Pons (tissue), 1 donor: ENCODE results near the gene BPHL.
"Not testable (repeated sequence)": the region's sequence is repeated elsewhere in the genome, so short reads cannot be mapped to it uniquely, and the experiment has no call there.

Experiments used
- DNase-seq: peaks from one replicate; pipeline ENCODE4 v3.0.0-alpha.2; 2016; ENCODE audit warnings: low spot score

The BPHL gene

DNA sequence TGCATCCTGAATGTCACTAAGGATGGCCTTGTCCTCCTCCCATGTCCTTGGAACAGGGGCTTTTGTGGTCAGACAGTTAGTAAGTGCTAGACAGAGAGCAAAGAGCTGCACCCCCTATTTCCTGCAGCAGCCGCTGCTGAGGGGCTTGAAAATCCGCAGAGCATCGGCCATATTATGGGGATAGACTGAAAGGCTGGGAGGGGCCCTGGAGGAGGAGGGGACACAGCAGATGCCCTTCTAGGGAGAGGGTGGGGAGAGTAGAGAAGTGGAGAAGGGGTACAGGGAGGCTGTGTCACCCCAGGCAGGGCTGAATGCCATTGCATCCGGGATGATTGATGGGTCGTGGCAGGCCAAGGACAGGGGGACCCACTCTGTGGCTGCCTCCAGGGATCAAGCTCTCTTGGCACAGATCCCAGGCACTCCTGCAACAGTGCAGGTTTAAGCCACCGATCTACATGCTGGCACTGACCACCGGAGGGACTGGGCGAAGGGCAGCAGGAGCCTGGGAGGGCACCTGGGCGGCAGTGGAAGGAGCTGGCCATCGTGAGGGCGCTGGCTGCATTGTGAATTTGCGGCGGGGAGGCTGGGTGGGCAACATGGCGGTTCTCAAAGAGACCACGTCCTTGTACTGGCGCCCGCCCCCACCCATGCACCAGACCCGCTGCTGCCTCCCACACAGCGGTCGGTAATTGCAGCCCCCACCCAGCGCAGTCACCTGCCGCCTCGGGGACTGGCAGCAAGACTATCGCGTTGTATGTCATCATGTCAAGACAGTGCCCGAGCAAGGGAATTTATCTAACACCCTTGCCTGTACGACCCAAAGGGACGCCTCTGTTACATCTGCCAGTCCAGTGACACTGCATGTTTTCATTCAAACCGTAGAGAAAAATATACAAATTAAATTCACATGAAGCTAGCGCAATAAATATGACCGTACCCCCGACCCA lies 37.9 kb downstream of the BPHL start:
- DNase-seq = not testable (repeated sequence)

DNA sequence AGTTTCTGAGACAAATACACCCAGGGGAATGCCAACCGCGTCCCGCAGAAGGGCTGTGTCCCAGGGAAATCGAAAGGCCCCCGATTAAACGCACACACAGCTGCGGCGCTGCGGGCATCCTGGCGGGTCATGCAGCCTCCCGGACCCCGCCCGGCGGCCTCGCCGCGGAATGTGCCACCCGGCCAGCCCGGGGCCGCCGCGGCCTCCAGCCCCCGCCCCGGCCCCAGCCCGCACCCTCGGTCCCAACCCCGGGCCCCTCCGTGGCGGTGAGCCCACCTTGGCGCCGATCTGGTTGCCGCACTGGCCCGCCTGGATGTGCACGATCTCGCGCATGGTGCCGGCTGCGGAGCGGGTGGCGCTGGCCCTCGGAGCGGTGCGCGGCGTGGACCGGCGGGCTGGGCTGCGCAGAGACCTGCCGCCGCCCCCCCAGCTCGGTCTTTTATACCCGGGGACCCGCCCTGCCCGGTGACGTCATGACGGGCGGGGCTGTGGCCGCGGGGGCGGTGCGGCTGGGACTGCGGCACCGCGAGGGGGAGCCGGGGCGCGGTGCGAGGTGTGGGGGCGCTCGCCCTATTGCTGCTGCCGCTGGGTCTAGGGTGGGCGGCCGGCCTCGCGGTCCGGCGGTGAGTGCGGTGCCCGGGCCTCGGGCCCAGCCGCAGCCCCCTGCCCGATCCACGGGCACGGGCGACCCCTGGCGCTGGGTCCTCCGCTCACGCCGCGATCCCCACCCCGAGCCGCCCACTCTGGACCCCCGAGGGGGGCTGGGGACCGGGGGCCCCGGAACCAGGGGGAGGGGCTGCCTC lies 38.8 kb downstream of the BPHL start, which contains the start of gene TUBB2A:
Gene TUBB2A, minus strand, starts transcription at position 414 of the 803 bp plus-strand sequence. Its CDS starts 81 bp downstream, at position 333.
- DNase-seq = peak; percentile 70

DNA sequence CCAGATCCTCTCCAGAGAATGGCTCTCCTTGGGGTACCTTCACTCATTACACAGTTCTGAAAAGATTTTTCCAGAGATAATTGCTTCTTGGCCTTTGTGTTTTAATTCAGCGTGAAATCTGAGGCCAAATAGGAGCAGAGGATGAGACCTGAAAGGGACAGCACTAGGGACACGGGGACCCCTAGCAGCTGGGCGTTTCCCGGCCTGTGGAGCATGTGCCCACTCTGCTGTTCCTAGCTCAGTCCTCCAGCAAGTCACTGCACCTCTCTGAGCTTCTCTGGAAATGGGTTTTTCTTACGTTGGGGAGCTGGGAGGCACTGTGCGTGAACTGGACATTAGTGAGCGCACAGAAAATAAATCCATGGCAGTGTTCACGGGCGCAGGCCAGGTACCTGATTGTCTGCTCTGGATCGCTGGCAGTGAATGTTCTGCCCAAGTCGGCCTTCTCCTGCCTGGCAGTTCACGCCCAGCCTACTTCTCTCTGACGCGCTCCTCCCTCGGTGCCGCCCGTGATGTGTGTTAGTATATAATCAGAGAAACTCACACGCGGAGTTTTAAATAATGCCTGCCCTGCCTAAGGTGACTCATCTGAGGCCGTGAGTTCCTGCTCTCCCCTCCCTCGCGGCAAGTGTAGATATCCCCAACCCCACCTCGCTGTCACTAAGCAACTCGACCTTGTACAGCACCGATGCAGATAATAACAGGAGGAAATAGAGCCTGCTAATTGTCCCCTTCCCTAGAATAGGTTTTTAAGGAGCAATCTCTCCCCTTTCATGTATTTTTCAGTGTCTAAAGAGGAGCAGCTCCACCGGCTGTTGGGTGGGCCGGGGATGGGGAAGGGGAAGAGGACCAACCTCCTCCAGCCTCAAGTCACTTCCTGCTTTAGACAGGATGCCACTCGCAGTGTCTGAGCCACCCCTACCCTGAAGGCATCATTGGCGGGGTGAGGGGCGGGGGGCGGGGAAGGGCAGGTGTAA lies 41.6 kb downstream of the BPHL start:
- DNase-seq = no peak

DNA sequence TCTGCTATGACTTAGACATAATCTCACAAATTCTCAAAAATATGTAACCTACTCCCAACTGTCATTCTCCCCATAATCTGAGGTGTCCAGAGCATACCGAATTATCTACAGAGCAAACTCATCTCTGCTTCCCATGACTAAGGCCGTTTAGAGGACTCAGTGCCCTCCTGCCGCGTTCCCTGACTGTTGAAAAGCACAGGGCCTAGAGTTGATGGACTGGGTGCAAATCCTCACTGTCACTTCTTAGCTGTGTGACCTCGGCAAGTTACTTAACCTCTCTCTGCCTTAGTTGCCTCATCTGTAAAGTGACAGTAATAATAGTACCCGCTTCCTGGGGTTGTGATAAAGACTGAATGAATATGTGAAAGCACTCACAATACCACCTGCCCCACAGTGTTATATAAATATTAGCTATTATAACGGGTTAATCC lies 43.6 kb downstream of the BPHL start:
- DNase-seq = no peak

DNA sequence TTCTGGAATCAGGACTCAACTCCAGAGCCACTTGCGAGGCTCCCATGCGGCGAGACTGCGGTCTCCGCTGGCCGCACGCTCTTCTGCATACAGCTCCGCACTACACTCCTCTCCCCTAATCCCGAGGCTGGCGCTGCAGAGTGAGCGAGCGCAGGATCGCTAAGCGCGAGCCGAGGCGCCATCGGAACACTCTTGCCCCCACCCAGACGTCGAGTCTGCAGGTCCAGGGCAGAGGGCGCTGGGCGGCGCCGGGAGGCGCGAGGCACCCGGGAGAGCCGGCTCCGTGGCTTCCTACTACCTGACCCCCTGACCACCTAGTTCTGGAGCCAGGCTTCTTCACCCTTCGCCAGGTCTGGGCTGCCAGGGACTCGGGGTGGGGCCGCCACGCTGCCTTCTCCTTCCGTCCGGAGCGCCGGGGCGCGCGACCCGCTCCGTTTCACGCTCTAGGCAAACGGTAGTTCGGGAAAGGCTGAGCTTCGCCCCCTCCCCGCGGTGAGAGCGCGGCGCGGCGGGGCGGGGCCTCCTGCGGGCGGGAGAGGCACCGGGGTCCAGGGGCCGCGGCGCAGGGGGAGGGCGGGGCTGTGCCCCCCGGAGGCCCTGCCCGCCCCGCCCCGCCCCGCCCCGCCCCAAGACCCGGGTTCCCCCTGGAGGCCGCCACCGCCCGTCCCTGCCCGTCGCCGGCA lies 44.2 kb downstream of the BPHL start:
- DNase-seq = peak; percentile 64

DNA sequence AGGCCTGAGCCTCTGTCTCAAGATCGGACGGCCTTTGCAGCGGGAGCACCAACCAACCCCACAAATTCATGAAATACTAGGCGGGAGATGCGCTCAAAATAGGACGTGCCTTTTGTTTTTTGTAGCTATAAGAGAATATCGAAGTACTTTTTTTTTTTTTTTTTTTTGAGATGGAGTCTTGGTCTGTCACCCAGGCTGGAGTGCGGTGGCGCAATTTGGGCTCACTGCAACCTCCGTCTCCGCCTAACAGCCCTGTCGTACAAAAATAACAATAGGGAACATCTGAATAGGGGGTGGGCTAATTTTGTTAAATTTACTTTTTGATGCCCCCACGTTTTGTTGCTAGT lies 44.7 kb downstream of the BPHL start:
- DNase-seq = no peak

DNA sequence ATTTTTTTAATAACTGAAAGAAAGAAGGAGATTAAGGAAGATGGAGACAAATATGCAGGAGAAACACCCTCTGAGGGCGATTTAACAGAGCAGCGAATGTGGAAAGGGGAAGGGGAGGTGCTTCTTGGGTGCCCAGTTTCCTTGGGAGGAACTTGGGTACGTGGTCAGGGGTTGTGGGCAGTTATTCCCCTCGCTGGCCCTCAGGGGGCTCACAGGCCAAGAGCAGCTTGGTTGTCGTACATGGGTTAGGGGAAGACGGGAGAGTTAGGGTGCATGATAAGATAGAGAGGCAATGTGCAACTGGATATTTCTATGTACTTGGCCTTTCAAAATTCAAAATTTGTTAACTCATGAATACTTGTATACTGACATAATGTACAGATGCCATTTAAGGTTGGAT lies 45.9 kb downstream of the BPHL start:
- no peak for DNase-seq

DNA sequence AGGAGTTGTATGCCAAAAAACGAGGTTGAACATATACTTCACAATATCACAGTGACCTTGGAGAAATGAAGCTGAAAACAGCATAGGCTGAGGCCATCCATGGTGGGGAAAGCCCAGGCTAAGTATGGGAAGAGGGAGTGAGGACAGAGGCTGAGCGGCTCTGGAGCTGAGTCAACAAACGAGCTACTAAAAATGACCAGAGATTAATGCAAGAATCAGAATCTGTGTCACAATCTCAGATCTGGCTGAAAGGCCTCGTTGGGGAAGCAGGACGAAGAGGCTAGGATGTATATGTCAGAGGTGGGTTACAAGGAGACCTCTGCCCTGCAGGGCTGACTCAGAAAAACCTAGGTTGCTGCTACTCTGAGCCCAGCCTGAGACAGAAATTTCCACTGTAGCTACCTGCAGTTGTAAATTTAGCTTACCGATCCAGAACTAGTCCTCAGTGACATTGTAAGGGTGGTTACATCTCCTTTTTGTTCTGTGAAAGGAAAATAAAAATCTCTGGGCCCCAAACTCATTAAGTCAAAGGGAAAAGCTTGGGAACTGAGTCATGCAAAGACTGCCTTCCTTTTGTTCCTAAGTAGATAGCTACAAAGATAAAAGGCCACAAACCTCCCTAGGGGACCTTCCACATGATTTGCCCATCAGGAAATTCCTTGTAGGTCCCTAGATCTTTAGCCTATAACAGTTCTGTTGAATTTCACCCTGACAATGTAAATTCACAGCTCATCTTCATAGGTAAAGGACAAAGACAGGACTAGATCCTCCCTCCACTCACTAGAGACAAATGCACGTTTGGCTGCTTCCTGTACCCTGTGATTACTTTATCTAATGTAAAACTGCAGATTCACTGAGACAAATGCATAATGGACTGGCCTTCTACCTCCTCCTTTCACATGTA lies 47.4 kb downstream of the BPHL start:
- no peak for DNase-seq

DNA sequence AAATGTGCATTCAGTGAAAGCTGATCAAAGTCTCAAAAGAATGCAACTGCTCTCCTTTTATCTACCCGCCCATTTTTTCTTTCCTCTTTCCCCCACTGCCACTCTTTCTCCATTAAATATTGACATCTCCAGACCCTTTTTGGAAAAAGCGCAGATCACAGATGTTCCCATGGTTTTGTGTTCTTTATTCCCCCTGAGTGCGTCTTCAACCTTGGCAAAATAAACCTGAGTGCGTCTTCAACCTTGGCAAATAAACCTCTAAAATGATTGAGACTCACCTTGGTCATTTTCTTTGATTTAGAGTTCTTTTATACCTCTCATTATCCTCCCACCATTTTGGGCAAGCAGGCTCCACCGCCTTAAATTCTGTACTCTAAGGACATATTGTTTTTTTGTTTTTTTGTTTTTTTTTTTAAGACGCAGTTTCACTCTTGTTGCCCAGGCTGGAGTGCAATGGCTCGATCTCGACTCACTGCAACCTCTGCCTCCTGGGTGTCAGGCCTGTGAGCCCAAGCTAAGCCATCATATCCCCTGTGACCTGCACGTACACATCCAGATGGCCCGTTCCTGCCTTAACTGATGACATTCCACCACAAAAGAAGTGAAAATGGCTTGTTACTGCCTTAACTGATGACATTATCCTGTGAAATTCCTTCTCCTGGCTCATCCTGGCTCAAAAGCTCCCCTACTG lies 48.2 kb downstream of the BPHL start:
- DNase-seq = not testable (repeated sequence)

DNA sequence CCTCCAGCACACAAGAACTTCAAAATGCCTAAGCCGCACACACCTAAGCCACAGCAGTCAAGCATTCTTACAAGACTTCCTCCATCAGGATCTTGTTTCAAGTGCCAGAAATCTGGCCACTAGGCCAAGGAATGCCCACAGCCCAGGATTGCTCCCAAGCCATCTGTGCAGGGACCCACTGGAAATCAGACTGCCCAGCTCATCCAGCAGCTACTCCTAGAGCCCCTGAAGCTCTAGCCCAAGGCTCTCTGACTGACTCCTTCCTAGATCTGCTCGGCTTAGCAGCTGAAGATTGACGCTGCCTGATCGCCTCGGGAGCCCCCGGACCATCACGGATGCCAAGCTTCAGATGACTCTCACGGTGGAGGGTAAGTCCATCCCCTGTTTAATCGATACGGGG lies 49.5 kb downstream of the BPHL start:
- DNase-seq = not testable (repeated sequence)

DNA sequence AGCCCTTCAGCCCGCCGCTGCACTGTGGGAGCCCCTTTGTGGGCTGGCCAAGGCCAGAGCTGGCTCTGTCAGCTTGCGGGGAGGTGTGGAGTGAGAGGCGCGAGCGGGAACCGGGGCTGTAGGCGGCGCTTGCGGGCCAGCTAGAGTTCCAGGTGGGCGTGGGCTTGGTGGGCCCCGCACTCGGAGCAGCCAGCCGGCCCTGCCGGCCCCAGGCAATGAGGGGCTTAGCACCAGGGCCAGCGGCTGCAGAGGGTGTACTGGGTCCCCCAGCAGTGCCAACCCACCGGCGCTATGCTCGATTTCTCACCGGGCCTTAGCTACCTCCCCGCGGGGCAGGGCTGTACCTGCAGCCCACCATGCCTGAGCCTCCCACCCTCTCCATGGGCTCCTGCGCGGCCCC lies 52.2 kb downstream of the BPHL start:
- not testable (repeated sequence) for DNase-seq

DNA sequence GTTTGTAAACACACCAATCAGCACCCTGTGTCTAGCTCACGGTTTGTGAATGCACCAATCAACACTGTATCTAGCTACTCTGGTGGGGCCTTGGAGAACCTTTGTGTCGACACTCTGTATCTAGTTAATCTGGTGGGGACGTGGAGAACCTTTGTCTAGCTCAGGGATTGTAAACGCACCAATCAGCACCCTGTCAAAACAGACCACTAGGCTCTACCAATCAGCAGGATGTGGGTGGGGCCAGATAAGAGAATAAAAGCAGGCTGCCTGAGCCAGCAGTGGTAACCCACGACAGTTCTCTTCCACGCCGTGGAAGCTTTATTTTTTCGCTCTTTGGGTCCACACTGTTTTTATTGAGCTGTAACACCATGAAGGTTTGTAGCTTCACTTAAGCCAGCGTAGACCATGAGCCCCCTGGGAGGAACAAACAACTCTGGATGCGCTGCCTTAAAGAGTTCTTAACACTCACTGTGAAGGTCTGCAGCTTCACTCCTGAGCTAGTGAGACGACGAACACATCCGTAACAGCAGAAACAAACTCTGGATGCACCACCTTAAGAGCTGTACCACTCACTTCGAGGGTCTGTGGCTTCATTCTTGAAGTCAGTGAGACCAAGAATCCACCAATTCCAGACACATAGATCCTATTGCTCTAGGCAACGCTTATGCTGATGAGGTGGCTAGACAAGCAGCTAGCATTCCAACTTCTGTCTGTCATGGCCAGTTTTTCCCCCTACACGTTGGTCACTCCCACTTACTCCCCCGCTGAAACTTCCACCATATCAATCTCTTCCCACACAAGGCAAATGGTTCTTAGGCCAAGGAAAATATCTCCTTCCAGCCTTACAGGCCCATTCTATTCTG lies 53.0 kb downstream of the BPHL start:
- not testable (repeated sequence) for DNase-seq

DNA sequence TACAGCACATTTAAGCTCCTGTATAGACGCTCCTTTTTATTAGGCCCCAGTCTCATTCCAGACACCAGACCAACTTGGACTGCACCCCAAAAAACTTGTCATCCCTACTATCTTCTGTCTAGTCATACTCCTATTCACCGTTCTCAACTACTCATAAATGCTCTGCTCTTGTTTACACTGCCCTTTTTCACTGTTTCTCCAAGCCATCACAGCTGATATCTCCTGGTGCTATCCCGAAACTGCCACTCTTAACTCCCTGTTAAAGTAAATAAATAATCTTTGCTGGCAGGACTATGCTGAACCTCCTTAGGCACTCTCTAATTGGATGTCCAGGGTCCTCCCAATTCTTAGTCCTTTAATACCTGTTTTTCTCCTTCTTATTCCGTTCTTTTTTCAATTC lies 54.3 kb downstream of the BPHL start:
- not testable (repeated sequence) for DNase-seq

DNA sequence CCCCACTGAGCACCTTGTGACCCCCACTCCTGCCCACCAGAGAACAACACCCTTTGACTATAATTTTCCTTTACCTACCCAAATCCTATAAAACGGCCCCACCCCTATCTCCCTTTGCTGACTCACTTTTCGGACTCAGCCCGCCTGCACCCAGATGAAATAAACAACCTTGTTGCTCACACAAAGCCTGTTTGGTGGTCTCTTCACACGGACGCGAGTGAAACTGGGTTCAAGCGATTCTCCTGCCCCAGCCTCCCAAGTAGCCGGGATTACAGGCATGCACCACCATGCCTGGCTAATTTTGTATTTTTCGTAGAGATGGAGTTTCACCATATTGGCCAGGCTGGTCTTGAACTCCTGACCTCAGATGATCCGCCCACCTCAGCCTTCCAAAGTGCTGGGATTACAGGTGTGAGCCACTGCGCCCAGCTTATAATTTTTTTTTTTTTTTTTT lies 55.2 kb downstream of the BPHL start:
- DNase-seq = not testable (repeated sequence)

DNA sequence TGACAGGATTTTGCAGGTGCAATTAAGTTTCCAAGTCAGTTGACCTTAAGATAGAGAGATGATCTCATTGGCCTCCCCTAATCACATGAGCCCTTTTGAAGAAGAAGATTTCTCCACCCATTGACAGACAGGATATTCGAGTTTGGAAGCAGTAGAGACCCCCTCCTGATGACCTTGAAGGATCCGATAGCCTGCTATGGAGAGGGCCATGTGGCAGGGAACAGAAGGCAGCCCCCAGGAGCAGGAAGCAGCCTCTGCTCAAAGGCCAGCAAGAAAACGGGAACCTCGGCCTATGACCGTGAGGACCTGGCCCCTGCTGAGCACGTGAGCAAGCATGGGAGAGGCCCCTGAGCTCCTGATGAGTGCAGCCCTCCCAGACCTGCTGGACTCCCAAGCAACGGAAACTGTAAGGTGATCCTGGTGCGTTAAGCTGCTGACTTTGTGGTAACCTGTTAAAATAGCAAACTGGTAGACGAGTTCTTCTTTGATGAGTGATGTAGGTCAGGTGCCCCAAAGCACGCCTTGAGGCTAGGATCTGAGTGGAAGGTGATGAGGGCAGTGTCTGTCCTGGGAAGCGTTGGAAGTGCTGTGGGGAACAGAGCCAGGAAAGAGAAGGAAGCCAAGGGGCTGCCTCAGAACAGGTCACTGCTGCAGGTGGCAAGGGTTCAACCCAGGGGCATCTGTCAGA lies 57.3 kb downstream of the BPHL start:
- DNase-seq = no peak

DNA sequence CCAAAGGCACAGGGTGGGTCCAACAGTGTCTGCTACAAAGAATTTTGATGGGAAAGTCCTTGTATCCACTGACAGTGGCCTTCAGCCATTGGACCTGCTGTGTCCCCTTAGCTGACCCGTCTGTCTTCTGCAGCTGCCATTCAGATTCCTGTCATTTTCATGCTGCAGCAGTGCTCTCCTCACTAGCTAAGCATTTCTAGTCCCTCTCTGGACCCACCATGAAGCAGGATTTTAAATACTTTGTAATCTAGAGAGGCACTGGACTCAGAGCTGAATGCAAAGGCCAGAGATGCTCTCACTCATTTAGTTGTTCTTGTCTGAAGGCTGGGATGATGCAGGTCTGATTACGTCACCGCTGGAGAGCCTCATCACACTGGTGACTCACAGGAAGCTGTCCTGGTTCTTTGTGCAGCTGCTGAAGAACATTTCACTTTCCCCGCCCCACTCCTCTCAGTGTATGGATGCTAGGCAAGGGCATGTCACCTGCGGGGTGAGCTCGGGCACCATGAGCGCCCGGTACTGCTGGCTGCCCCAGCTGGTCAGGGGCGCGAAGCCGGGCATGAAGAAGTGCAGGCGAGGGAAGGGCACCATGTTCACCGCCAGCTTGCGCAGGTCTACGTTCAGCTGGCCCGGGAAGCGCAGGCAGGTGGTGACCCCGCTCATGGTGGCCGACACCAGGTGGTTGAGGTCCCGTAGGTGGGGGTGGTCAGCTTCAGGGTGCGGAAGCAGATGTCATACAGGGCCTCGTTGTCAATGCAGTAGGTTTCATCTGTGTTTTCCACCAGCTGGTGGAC lies 58.2 kb downstream of the BPHL start:
- DNase-seq = no peak

DNA sequence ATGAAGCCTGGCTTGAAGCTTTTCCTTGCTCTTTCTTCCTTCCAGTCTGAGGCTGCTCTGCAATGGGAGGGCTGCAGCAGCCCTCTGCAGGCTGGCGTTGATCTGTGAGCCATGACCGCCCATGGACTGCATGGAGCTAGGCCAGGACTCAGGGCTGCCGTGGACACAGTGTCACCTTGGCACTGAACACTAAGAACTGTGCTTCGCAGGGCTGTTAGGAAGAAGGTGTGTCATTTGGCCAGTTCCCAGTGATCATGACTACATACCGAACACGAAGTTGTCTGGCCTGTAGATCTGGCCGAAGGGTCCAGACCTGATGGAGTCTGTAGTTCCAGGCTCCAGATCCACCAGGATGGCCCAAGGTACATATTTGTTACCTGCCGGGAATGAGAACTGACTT lies 60.2 kb downstream of the BPHL start:
- DNase-seq = not testable (repeated sequence)
